Ascending aorta (tissue), 2 donors: ENCODE measurements around the gene DLGAP4. TPM values are rescaled to one million over a fixed set of nuclear protein-coding genes. Genes with fewer than 3 reads are reported as not detected.

ENCODE experiments used
- DNase-seq, 2 donors: peaks; one replicate each; pipeline ENCODE4 v3.0.0-alpha.2; 2019; ENCODE audit warnings: low spot score in 2 of 2
- H3K27ac ChIP-seq, 2 donors: fragments of 200-600 bp; sonication (generic); one replicate each; pipeline ENCODE4 v1.5.1; 2016 to 2017; ENCODE audit warnings: mild to moderate bottlenecking in 1 of 2
- H3K27me3 ChIP-seq: fragments of 200-600 bp; sonication (generic); one replicate; pipeline ENCODE4 v1.5.1; 2017
- H3K36me3 ChIP-seq, 2 donors: fragments of 200-600 bp; sonication (generic); one replicate each; pipeline ENCODE4 v1.5.1; 2016
- H3K4me1 ChIP-seq, 2 donors: fragments of 200-600 bp; sonication (generic); one replicate each; pipeline ENCODE4 v1.5.1; 2016 to 2017; ENCODE audit warnings: mild to moderate bottlenecking in 1 of 2
- H3K4me3 ChIP-seq, 2 donors: fragments of 200-600 bp; sonication (generic); one replicate each; pipeline ENCODE4 v1.5.1; 2016 to 2017; ENCODE audit warnings: mild to moderate bottlenecking in 1 of 2
- H3K9me3 ChIP-seq, 2 donors: fragments of 200-600 bp; sonication (generic); one replicate each; pipeline ENCODE4 v1.5.1; 2016
- intact Hi-C: fragments of 100-400 bp; cut with DNase I; formaldehyde crosslinking; loops from one replicate; pipeline ENCODE4 v1.15.1; 2023
- total RNA-seq: library from RNA; depleted of rRNA; stranded (reverse); fragments of >200 nt; gene quantifications from one replicate; pipeline ENCODE4 v1.1.0, GENCODE V29; 2016
- TF ChIP-seq, protein P1 (sequence below), 3 experiments: fragments of 200-600 bp in 2 of 3; fragments of 450-650 bp in 1 of 3; sonication (generic) in 2 of 3; IDR thresholded peaks; one replicate each; pipeline ENCODE4 v1.5.1; 2016 to 2019; ENCODE audit warnings: antibody characterized with exemption in 3 of 3, mild to moderate bottlenecking in 1 of 3, moderate library complexity in 1 of 3

Gene DLGAP4
- total RNA-seq, 1 donor from 2014 or later, result 98.2 TPM

DNA sequence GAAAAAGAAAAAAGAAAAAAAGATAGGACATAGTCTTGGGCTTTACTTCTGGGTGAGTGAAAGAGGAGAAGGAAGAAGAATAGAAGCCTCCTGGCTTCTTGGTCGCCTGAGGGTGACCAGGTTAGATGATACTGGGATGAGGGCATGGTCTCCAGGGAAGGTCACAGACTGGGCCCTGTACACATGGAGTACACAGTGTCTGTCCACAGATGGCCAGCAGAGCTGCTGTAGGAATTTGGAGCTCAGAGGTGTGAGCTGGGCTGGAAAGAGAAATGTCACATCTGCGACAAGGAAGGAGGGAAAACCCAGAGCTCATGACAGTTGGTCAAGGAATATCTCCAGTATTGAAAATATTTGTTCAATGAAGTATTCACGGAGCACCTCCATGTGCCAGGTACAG is 56.1 kb downstream of the DLGAP4 start:
- TF ChIP-seq, protein P1, sequence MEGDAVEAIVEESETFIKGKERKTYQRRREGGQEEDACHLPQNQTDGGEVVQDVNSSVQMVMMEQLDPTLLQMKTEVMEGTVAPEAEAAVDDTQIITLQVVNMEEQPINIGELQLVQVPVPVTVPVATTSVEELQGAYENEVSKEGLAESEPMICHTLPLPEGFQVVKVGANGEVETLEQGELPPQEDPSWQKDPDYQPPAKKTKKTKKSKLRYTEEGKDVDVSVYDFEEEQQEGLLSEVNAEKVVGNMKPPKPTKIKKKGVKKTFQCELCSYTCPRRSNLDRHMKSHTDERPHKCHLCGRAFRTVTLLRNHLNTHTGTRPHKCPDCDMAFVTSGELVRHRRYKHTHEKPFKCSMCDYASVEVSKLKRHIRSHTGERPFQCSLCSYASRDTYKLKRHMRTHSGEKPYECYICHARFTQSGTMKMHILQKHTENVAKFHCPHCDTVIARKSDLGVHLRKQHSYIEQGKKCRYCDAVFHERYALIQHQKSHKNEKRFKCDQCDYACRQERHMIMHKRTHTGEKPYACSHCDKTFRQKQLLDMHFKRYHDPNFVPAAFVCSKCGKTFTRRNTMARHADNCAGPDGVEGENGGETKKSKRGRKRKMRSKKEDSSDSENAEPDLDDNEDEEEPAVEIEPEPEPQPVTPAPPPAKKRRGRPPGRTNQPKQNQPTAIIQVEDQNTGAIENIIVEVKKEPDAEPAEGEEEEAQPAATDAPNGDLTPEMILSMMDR (IDR thresholded peaks at IDR 0.05), result no peak
- no peaks in the 10 kb centered on the region for H3K9me3 ChIP-seq
- no peaks in the 10 kb centered on the region for H3K4me1 ChIP-seq
- H3K27ac ChIP-seq, result no peak overlapping the region
- intact Hi-C loops, result no loop called here
- DNase-seq, result no peak
- no peak overlapping the region for H3K4me3 ChIP-seq
- no peaks in the 10 kb centered on the region for H3K36me3 ChIP-seq
- no peaks in the 10 kb centered on the region for H3K27me3 ChIP-seq

DNA sequence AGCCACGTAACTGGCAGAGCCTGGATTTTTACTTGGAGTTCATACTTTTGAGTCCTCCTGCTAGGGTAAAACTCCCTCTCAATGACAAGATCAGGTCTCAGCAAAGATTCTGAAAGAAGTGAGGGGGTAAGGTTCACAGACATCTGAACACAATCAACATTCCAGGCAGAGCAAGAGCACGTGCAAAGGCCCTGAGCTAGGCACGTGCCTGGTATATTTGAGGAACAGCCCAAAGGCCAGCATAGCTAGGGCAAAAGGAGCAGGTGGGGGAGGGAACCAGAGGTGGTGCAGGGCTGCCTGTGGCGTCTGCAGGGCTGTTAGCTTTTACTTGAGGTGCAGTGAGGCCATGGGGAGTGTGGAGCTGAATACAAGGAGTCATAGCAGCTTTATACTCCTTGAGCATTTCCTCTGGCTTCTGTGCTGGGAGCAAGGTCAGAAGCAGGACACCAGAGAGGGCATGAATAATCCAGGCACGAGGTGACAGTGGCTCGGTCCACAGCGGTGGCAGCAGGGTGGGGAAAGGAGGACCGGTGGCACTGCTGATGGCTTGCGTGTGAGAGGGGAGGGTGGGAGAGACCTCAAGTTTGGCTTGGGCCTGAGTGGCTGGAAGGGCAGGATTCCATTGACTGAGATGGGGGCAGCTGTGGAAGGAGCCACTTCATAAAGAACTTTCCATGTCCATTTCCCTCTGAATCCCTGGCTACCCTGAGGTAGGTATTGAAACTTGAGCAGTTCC is 57.0 kb downstream of the DLGAP4 start:
- Histone ChIP-seq H3K4me3 (no peak overlapping the region), H3K36me3 (no peaks in the 10 kb centered on the region), H3K27me3 (no peaks in the 10 kb centered on the region), H3K27ac (no peak overlapping the region), H3K9me3 (no peaks in the 10 kb centered on the region), H3K4me1 (no peaks in the 10 kb centered on the region)
- intact Hi-C loops, result no loop called here
- TF ChIP-seq, protein P1 (IDR thresholded peaks at IDR 0.05), result no peak
- DNase-seq, result no peak

DNA sequence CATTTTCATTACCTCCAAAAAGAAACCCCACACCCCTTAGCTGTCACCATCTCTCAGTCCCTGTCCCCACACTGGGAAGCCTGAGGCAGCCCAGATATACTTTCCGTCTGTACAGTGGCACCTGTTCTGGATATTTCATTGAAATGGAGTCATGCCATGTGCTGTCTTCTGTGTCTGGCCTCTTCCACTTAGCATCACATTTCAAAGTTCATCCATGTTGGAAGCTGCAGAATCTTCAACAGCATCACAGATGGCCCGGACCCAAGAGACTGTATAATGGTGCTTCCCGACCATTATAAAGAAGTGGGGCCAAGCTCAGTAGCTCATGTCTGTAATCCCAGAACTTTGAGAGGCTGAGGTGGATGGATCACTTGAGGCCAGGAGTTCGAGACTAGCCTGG is 58.4 kb downstream of the DLGAP4 start:
- TF ChIP-seq, protein P1 (IDR thresholded peaks at IDR 0.05), result no peak
- Histone ChIP-seq H3K36me3 (no peaks in the 10 kb centered on the region), H3K4me3 (no peak overlapping the region), H3K27ac (no peak overlapping the region), H3K4me1 (no peaks in the 10 kb centered on the region), H3K27me3 (no peaks in the 10 kb centered on the region), H3K9me3 (no peaks in the 10 kb centered on the region)
- no peak for DNase-seq
- intact Hi-C loops, result no loop called here

DNA sequence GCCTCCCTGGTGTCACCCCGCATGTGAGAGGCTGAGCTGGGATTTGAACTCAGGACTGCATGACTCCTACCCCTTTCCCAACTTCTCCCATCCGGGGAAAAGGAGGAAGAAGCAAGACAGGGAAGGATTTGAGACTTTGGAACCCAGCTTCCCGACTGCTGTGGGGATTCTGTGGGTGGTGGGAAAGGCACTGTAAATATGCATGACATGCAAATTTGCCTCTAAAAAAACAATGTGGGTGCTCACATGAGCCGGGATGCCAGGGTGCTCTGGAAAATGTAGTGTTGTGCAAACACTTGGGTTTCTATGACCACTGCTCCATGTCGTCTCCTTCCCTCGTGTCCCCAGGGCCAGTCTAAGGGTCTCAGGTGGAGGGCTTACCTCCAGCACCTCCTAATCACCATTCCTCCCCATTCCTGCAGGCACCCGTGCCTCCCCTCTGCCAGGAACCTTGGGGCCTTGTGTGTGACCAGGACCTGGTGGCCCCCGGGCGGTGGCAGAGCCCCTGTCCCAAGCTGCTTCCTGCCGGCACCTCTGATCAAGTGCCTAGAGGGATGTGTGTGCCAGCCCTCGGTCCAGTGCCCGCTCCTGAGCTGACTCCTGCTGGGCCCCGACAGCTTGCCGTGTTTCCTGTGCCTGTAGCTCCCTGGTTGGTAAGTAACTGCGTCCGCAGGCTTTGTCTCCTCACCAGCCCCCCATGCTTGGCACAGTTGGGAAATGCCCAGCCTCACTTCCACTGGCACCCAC is 60.7 kb downstream of the DLGAP4 start:
- no peaks in the 10 kb centered on the region for H3K36me3 ChIP-seq
- H3K4me3 ChIP-seq, result no peak overlapping the region
- no peaks in the 10 kb centered on the region for H3K27me3 ChIP-seq
- no peak for DNase-seq
- no peak overlapping the region for H3K27ac ChIP-seq
- no peaks in the 10 kb centered on the region for H3K4me1 ChIP-seq
- intact Hi-C loops, result no loop called here
- TF ChIP-seq, protein P1 (IDR thresholded peaks at IDR 0.05), result no peak
- no peaks in the 10 kb centered on the region for H3K9me3 ChIP-seq

DNA sequence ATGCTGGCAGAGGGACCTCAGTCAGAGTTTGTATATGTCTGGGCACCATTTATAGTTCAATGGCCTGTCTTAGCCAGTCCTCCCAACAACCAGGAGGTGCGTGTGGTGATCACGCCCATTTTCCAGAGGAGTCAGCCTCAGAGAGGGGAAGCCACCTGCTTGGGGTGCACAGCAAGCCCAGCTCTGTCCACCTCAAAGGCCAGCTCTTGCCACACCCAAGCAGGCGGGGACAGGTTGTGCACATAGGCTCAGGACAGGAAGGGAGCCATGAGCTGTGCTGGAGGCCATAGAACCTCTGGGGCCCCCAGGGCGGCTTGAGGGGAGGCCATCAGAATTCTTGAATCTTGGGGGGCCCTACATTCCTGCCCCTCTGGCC is 61.2 kb downstream of the DLGAP4 start:
- no peaks in the 10 kb centered on the region for H3K27me3 ChIP-seq
- H3K36me3 ChIP-seq, result no peaks in the 10 kb centered on the region
- intact Hi-C loops, result no loop called here

More for the DNA sequence above, 61.2 kb downstream of the DLGAP4 start:
- no peak for DNase-seq
- TF ChIP-seq, protein P1 (IDR thresholded peaks at IDR 0.05), result no peak
- no peaks in the 10 kb centered on the region for H3K4me1 ChIP-seq
- no peaks in the 10 kb centered on the region for H3K9me3 ChIP-seq
- no peak overlapping the region for H3K27ac ChIP-seq
- H3K4me3 ChIP-seq, result no peak overlapping the region
